Right lobe of liver (tissue), 6 donors: ENCODE results near the gene BTBD2. TPM values are rescaled to one million over a fixed set of nuclear protein-coding genes. Genes with fewer than 3 reads are reported as not detected.

Experiments used
- ATAC-seq, 4 donors: fragments of 200-7000 bp; cut with Tn5 transposase; one replicate each; pipeline ENCODE4 v1.9.1; 2020; ENCODE audit warnings: mild to moderate bottlenecking in 4 of 4, moderate library complexity in 4 of 4
- DNase-seq, 3 donors: peaks; one replicate each; pipeline ENCODE4 v3.0.0-alpha.2; 2020
- H3K27ac ChIP-seq, 3 donors: fragments of 200-600 bp; one replicate each; pipeline ENCODE4 v1.8.0; 2022
- H3K27me3 ChIP-seq, 2 donors: fragments of 200-600 bp; one replicate each; pipeline ENCODE4 v1.8.0; 2022
- H3K36me3 ChIP-seq, 4 donors: fragments of 200-600 bp; sonication (generic) in 1 of 4; one replicate each; pipeline versions ENCODE4 v1.5.1 to v1.8.0; 2017 to 2022; ENCODE audit warnings: control low read depth in 1 of 4
- H3K4me1 ChIP-seq, 4 donors: fragments of 200-600 bp; sonication (generic) in 1 of 4; one replicate each; pipeline versions ENCODE4 v1.5.1 to v1.8.0; 2017 to 2022; ENCODE audit warnings: control low read depth in 1 of 4
- H3K4me3 ChIP-seq, 3 donors: fragments of 200-600 bp; one replicate each; pipeline ENCODE4 v1.8.0; 2022
- H3K9me3 ChIP-seq, 4 donors: fragments of 200-600 bp; sonication (generic) in 1 of 4; one replicate each; pipeline versions ENCODE4 v1.5.1 to v1.8.0; 2017 to 2022; ENCODE audit warnings: control low read depth in 1 of 4
- CTCF ChIP-seq, 4 donors: fragments of 200-600 bp in 3 of 4; fragments of 450-650 bp in 1 of 4; IDR thresholded peaks; one replicate each; pipeline versions ENCODE4 v1.5.1 to v1.8.0; 2016 to 2022; ENCODE audit warnings: antibody characterized with exemption in 4 of 4, mild to moderate bottlenecking in 2 of 4
- POLR2A ChIP-seq: fragments of 450-650 bp; IDR thresholded peaks from one replicate; pipeline ENCODE4 v1.6.1; 2017; ENCODE audit warnings: antibody characterized with exemption, mild to moderate bottlenecking
- WGBS: methylation state at CpG from one replicate; pipeline ENCODE4 v1.1.6; 2018; ENCODE audit warnings: low coverage, low lambda C conversion rate; ENCODE audit not compliant: insufficient coverage; ENCODE audit errors: missing lambda C conversion rate; 5-methylcytosine and 5-hydroxymethylcytosine counted together
- intact Hi-C, 2 donors: fragments of 100-400 bp; cut with DNase I; formaldehyde crosslinking; loops; one replicate each; pipeline versions ENCODE4 v1.11.2 to v1.14.1; 2022
- total RNA-seq, 6 experiments: library from RNA; depleted of rRNA in 2 of 6; stranded (reverse); fragments of >200 nt in 2 of 6; fragmentation: NEBNext Ultra II Directional in 3 of 6; extraction: Animal tissue kit (Norgen Biotek cat#: 25700) in 3 of 6; gene quantifications; one replicate each; pipeline versions ENCODE4 v1.1.0 to v1.2.4, GENCODE V29; 2016 to 2023
- donor health status: DM: no; HTN: yes; CAD: no.
- donor health status: DM: no; HTN: no; CAD: no.
- donor health status: DM: no; HTN: no; CAD: no.
- donor health status: DM: no; HTN: yes; CAD: no.
- donor health status: DM: no; HTN: yes; CAD: no.

Gene BTBD2
- total RNA-seq, 6 experiments from 2014 or later: 22.2 to 42.6 (median 29.2) TPM

- Histone ChIP-seq H3K36me3 (no peaks in the 10 kb centered on the region), H3K9me3 (no peaks in the 10 kb centered on the region), H3K4me3 (no peak overlapping the region), H3K4me1 (peaks cover 0 to 50% (median 17%) of the 10 kb centered on the region in 4 donors), H3K27me3 (no peaks in the 10 kb centered on the region), H3K27ac (peak overlapping the region in 1 of 3 donors; percentile 29)
- WGBS: 53% methylated on average over 4 of the region's 5 CpGs
- TF ChIP-seq POLR2A: no peak
- no peak for TF ChIP-seq CTCF (IDR thresholded peaks at IDR 0.05)
- intact Hi-C loops: no loop called here
- no peak for ATAC-seq
- DNase-seq: peak in 1 of 3 donors; percentile 55
Observed at GRCh38 chr19:2056837-2057192, 41.3 kb upstream of the BTBD2 start.

- no peak overlapping the region for H3K4me3 ChIP-seq
- H3K36me3 ChIP-seq: no peaks in the 10 kb centered on the region
- H3K27me3 ChIP-seq: no peaks in the 10 kb centered on the region
- peak overlapping the region; percentile 58 to 80 (median 63) for H3K27ac ChIP-seq
- intact Hi-C loops: no loop called here
- DNase-seq (peak in 2 of 3 donors; percentile 37 to 59), ATAC-seq (no peak)
- peaks cover 0 to 55% (median 22%) of the 10 kb centered on the region in 4 donors for H3K4me1 ChIP-seq
- no peaks in the 10 kb centered on the region for H3K9me3 ChIP-seq
- WGBS: 35% methylated on average over 5 of the region's 22 CpGs
- no peak for TF ChIP-seq POLR2A
- TF ChIP-seq CTCF (IDR thresholded peaks at IDR 0.05): no peak
Observed at GRCh38 chr19:2055931-2056836, 40.7 kb upstream of the BTBD2 start.

DNA sequence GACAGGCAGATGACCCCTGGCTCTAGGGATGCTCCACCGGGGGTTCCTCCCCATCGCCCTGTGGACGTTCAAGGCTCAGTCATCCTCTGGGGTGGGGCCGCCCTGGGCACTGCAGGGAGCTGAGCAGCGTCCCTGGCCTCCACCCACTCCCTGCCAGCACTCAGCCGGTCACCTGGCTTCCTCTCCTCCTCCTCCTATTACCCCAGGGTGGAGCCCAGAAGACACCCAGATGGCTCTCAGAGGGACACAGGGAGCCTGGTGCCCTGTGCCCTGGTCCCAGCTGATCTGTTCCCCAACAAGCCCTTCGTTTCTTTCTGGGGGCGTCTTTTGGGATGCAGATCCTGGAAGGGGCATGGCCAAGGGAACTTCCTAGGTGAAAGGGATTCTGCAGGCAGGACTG is 39.2 kb upstream of the BTBD2 start:
- H3K36me3 ChIP-seq: no peaks in the 10 kb centered on the region
- ATAC-seq (no peak), DNase-seq (peak in 1 of 3 donors; percentile 48)
- H3K9me3 ChIP-seq: no peaks in the 10 kb centered on the region
- intact Hi-C loops: no loop called here
- WGBS: 74% methylated on average over 3 of the region's 8 CpGs
- peaks cover 0 to 46% (median 19%) of the 10 kb centered on the region in 4 donors for H3K4me1 ChIP-seq
- H3K27ac ChIP-seq: peak overlapping the region in 2 of 3 donors; percentile 8 to 98
- H3K27me3 ChIP-seq: no peaks in the 10 kb centered on the region
- no peak overlapping the region for H3K4me3 ChIP-seq
- TF ChIP-seq CTCF (IDR thresholded peaks at IDR 0.05): no peak
- no peak for TF ChIP-seq POLR2A

- peak overlapping the region; percentile 8 to 98 (median 56) for H3K27ac ChIP-seq
- intact Hi-C loops: no loop called here
- no peaks in the 10 kb centered on the region for H3K27me3 ChIP-seq
- ATAC-seq (peak; percentile 31 to 63 (median 57)), DNase-seq (peak; percentile 91 to 96 (median 92))
- WGBS: 66% methylated on average over 18 of the region's 24 CpGs
- H3K36me3 ChIP-seq: no peaks in the 10 kb centered on the region
- H3K9me3 ChIP-seq: no peaks in the 10 kb centered on the region
- no peak overlapping the region for H3K4me3 ChIP-seq
- TF ChIP-seq CTCF (IDR thresholded peaks at IDR 0.05): no peak
- TF ChIP-seq POLR2A: peak; percentile 60
- H3K4me1 ChIP-seq: peaks cover 1 to 41% (median 18%) of the 10 kb centered on the region in 4 donors
Observed at GRCh38 chr19:2053601-2054389, 38.3 kb upstream of the BTBD2 start.
